Thoracic aorta (tissue), 2 donors: ENCODE results near the gene ADAMTS14. TPM values are rescaled to one million over a fixed set of nuclear protein-coding genes. Genes with fewer than 3 reads are reported as not detected.

Experiments
- ATAC-seq: fragments of 150-250 bp; one replicate; pipeline ENCODE4 v1.8.0; 2017; ENCODE audit warnings: low read depth; ENCODE audit not compliant: insufficient number of reproducible peaks, low FRiP score
- DNase-seq: peaks from one replicate; pipeline ENCODE4 v3.0.0-alpha.2; 2020; ENCODE audit warnings: low spot score
- H3K27ac ChIP-seq, 2 donors: fragments of 200-600 bp; sonication (generic); 1 replicate in 1 of 2; 2 replicates in 1 of 2; pipeline ENCODE4 v1.5.1; 2016; ENCODE audit warnings: mild to moderate bottlenecking in 2 of 2, moderate library complexity in 2 of 2
- H3K27me3 ChIP-seq: fragments of 200-600 bp; sonication (generic); replicated peaks from 2 replicates; pipeline ENCODE4 v1.6.0; 2016; ENCODE audit warnings: mild to moderate bottlenecking; ENCODE audit not compliant: insufficient read depth
- H3K36me3 ChIP-seq: fragments of 200-600 bp; sonication (generic); one replicate; pipeline ENCODE4 v1.5.1; 2016
- H3K4me1 ChIP-seq, 2 donors: fragments of 200-600 bp; sonication (generic); 1 replicate in 1 of 2; 2 replicates in 1 of 2; pipeline versions ENCODE4 v1.5.1 to v1.6.0; 2016; ENCODE audit warnings: low read depth in 2 of 2, mild to moderate bottlenecking in 1 of 2; ENCODE audit not compliant: control insufficient read depth in 1 of 2
- H3K4me3 ChIP-seq: fragments of 200-600 bp; sonication (generic); 2 replicates; pipeline ENCODE4 v1.5.1; 2016; ENCODE audit warnings: mild to moderate bottlenecking
- H3K9me3 ChIP-seq: fragments of 200-600 bp; sonication (generic); 2 replicates; pipeline ENCODE4 v1.5.1; 2016
- CTCF ChIP-seq: fragments of 200-600 bp; sonication (generic); IDR thresholded peaks from one replicate; pipeline ENCODE4 v1.5.1; 2019; ENCODE audit warnings: antibody characterized with exemption
- total RNA-seq, 2 donors: library from RNA; depleted of rRNA; stranded (reverse); fragments of >200 nt; gene quantifications; one replicate each; pipeline versions ENCODE4 v1.1.0 to v1.2.3, GENCODE V29; 2016

Gene ADAMTS14
- total RNA-seq, 2 donors from 2014 or later = 1.3 TPM; not detected in 1

- TF ChIP-seq CTCF = no peak
- no peak overlapping the region for H3K27ac ChIP-seq
- ATAC-seq = no peak
- H3K36me3 ChIP-seq = no peaks in the 10 kb centered on the region
- no peaks in the 10 kb centered on the region for H3K9me3 ChIP-seq
- no peak overlapping the region for H3K4me3 ChIP-seq
- no peak for DNase-seq
- H3K27me3 ChIP-seq = no peaks in the 10 kb centered on the region
- peaks cover 4 to 17% of the 10 kb centered on the region in 2 donors for H3K4me1 ChIP-seq
Measured at GRCh38 chr10:70674560-70675495, 2.5 kb downstream of the ADAMTS14 start.

DNA sequence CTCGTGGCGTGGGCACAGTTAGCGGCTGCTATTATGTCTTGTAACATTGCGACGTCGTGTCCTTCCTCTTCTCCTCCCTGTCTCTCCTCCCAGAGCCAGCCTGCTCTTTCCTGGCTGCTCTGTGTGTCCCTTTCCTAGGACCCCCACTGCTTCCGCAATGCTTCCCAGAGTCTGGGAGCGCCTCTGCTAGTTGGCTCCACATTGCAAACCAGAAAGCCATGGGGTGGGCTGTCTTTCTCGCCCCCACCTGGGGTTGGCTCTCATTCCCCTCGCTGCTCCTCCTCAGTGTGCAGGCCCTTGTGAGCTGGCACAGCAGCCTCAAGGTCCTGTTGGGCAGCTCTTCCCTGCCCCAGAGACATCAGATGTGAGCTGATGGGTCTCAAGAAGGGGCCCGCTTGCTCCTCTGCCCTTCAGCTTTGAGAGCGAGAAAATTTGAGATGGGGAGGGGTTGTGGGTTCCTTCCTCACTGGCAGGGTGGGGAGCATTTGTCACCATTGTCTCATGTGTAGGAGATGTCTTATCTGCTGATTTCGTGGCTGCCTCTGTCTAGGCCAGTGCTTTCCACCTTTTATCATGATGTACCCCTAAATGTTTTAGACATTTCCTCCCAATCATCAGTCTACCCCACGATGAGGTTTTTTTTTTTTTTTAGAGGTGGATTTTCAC lies 3.3 kb downstream of the ADAMTS14 start:
- TF ChIP-seq CTCF = no peak
- Histone ChIP-seq H3K36me3 (no peaks in the 10 kb centered on the region), H3K4me1 (peaks cover 4 to 17% of the 10 kb centered on the region in 2 donors), H3K4me3 (no peak overlapping the region), H3K9me3 (no peaks in the 10 kb centered on the region), H3K27ac (no peak overlapping the region), H3K27me3 (no peaks in the 10 kb centered on the region)
- no peak for DNase-seq
- ATAC-seq = no peak

DNA sequence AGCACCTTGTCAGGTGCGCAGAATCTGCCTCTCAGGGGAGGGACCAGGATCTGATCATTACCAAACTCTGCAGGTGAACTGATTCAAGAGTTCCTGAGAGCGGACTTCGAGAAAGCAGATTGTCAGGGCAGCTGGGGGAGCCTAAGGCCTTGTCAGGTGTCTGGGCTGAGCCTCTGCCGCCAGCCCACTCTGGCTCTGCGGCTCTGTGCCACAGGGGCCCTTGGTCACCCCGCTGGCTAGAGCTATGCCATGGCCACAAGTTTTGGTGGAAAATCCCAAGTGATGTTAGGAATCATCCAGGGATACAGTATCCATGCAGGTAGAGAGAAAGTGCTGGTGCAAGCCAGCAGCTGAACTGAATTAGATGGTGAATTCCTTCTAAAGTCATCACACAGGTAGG lies 4.2 kb downstream of the ADAMTS14 start:
- H3K4me3 ChIP-seq = no peak overlapping the region
- ATAC-seq (no peak), DNase-seq (no peak)
- H3K4me1 ChIP-seq = peaks cover 4 to 17% of the 10 kb centered on the region in 2 donors
- H3K9me3 ChIP-seq = no peaks in the 10 kb centered on the region
- H3K27ac ChIP-seq = no peak overlapping the region
- no peak for TF ChIP-seq CTCF
- H3K27me3 ChIP-seq = no peaks in the 10 kb centered on the region
- H3K36me3 ChIP-seq = no peaks in the 10 kb centered on the region

DNA sequence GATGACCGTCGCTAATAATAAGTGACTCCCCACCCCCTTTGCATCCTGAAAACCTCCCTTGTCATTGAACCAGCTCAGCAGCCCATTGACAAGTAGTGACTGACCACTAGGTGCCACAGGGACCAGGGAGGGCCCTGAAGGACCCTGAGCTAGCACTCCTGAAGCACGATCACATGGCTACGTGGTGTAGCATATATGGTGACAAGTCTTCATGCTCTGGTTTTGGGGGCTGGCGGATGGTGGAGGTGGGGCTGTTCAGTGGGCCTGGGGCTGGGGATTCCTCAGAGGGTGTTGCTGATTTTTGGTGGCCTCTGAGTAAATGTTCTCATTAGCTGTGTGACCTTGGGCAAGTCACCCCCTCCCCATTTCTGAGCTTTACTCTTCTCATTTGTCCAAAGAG lies 4.7 kb downstream of the ADAMTS14 start:
- ATAC-seq (no peak), DNase-seq (no peak)
- no peaks in the 10 kb centered on the region for H3K36me3 ChIP-seq
- H3K9me3 ChIP-seq = no peaks in the 10 kb centered on the region
- TF ChIP-seq CTCF = no peak
- H3K27ac ChIP-seq = no peak overlapping the region
- no peak overlapping the region for H3K4me3 ChIP-seq
- no peaks in the 10 kb centered on the region for H3K27me3 ChIP-seq
- H3K4me1 ChIP-seq = peaks cover 4 to 17% of the 10 kb centered on the region in 2 donors

- ATAC-seq (no peak), DNase-seq (no peak)
- Histone ChIP-seq H3K36me3 (no peaks in the 10 kb centered on the region), H3K27ac (no peak overlapping the region), H3K9me3 (no peaks in the 10 kb centered on the region), H3K27me3 (no peaks in the 10 kb centered on the region), H3K4me1 (peaks cover 4 to 14% of the 10 kb centered on the region in 2 donors), H3K4me3 (no peak overlapping the region)
- no peak for TF ChIP-seq CTCF
Measured at GRCh38 chr10:70677620-70678249, 5.4 kb downstream of the ADAMTS14 start.
